Measurements from ENCODE around the gene LDLRAD1. TPM values are rescaled to one million over a fixed set of nuclear protein-coding genes. Genes with fewer than 3 reads are reported as not detected.

LDLRAD1 gene
- total RNA-seq, 1 experiment from 2014 or later, result not detected

DNA sequence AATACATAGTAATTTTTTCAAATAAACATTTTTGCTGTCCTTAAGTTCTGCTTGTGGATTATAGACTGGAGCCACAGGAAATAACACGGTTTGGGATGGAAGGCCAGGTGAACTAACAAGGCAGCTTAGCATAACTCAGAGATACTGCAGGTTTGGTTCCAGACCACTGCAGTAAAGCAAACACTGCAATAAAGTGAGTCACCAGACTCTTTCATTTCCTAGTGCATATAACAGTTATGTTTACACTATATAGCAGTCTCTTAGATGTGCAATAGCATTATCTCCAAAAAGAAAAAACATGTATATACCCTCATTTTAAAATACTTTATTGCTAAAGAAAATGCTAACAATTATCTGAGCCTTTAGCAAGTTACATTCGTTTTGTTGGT, 49.9 kb downstream of the LDLRAD1 start:
- H3K36me3 Mint-ChIP-seq (ENCODE audit: insufficient read depth in 1 of 3, low read depth in 3 of 3), result peaks cover 16 to 58% (median 51%) of the 10 kb centered on the region in 3 experiments; a peak in 6 of 7 replicates
- no peaks in the 10 kb centered on the region for H3K27me3 Mint-ChIP-seq (ENCODE audit: low read depth)
- Histone ChIP-seq H4K8ac (replicated peaks; ENCODE audit: insufficient read length, low read depth, low read length) (no peak overlapping the region), H4K5ac (ENCODE audit: insufficient read length, low read depth, low read length) (no peak overlapping the region), H2AK5ac (ENCODE audit: insufficient read length, low read length) (no peak overlapping the region), H3K79me2 (ENCODE audit: insufficient read depth, low read length) (no peaks in the 10 kb centered on the region), H3T11ph (ENCODE audit: low read length) (no peak overlapping the region), H2BK12ac (ENCODE audit: insufficient read length, low read depth, low read length) (no peak overlapping the region), H3K79me1 (ENCODE audit: insufficient read depth, low read depth, low read length, poor library complexity, severe bottlenecking) (no peaks in the 10 kb centered on the region), H3K9ac (ENCODE audit: extremely low read depth, insufficient read length, low read length) (no peak overlapping the region), H2BK20ac (ENCODE audit: low read depth, low read length, poor library complexity, severe bottlenecking) (no peak overlapping the region), H4K20me1 (ENCODE audit: control insufficient read depth, insufficient read depth, insufficient read length) (no peaks in the 10 kb centered on the region), H3K27me3 (ENCODE audit: insufficient read depth, low read length) (no peaks in the 10 kb centered on the region), H3K23me2 (ENCODE audit: insufficient read length, low read depth, low read length, poor library complexity, severe bottlenecking) (no peaks in the 10 kb centered on the region), H2BK5ac (ENCODE audit: insufficient read length, low read length) (no peak overlapping the region), H3K56ac (ENCODE audit: insufficient read length, low read depth, low read length) (no peak overlapping the region), H3K27ac (ENCODE audit: insufficient read length, low read depth, low read length) (no peak overlapping the region), H3K18ac (ENCODE audit: insufficient read length, low read depth, low read length) (no peak overlapping the region), H3K9me3 (ENCODE audit: control insufficient read depth, low read depth, low read length) (no peaks in the 10 kb centered on the region), H3K4me2 (ENCODE audit: insufficient read depth, insufficient read length, low read length) (no peak overlapping the region), H3K14ac (ENCODE audit: insufficient read depth, low read length) (no peak overlapping the region), H4K91ac (ENCODE audit: insufficient read length, low read depth, low read length) (no peak overlapping the region), H2BK15ac (ENCODE audit: low read depth, low read length) (no peak overlapping the region), H2BK120ac (ENCODE audit: low read depth, low read length, poor library complexity, severe bottlenecking) (no peak overlapping the region), H2AFZ (ENCODE audit: low read length) (no peak overlapping the region), H3K4ac (ENCODE audit: low read depth, low read length) (no peak overlapping the region), H3K4me1 (ENCODE audit: insufficient read depth, low read length) (0 out of 2 replicates have a peak, but pooled peaks cover 2% of the 10 kb centered on the region), H3K23ac (ENCODE audit: insufficient read length, low read depth, low read length) (no peak overlapping the region)
- no peak for DNase-seq
- no peak overlapping the region for H3K4me3 Mint-ChIP-seq
- H3K9me3 Mint-ChIP-seq, result no peaks in the 10 kb centered on the region
- no peak overlapping the region for H3K27ac Mint-ChIP-seq
- no CpG with 5 or more reads among the region's 2 CpGs for WGBS (ENCODE audit: extremely low coverage, insufficient read length, low lambda C conversion rate)
- TF ChIP-seq CTCF (conservative IDR thresholded peaks at IDR 0.05), result no peak
- peaks cover 6 to 10% of the 10 kb centered on the region in 2 experiments for H3K4me1 Mint-ChIP-seq

Measured in H9 (cell line).